Coronary artery (tissue), 2 donors: Measurements from ENCODE around the gene ACO2.
A peak's percentile ranks its signal among the peaks of the same experiment; 100 is the strongest.
"Not testable (repeated sequence)": the region's sequence is repeated elsewhere in the genome, so short reads cannot be mapped to it uniquely, and the experiment has no call there.

Experiments used
- DNase-seq: peaks from one replicate; pipeline ENCODE4 v3.0.0-alpha.2; 2017; ENCODE audit warnings: low spot score
- H3K27ac ChIP-seq, 2 donors: fragments of 200-600 bp; sonication (generic); one replicate each; pipeline ENCODE4 v1.5.1; 2016 to 2019
- H3K4me3 ChIP-seq: fragments of 200-600 bp; sonication (generic); 2 replicates; pipeline ENCODE4 v1.5.1; 2016; ENCODE audit warnings: mild to moderate bottlenecking, moderate library complexity
- CTCF ChIP-seq: fragments of 200-600 bp; sonication (generic); IDR thresholded peaks from one replicate; pipeline ENCODE4 v1.5.1; 2019; ENCODE audit warnings: antibody characterized with exemption

ACO2 gene

GRCh38 chr22:41435560-41435959 is 33.4 kb upstream of the ACO2 start:
- no peak overlapping the region for H3K4me3 ChIP-seq
- no peak for DNase-seq
- H3K27ac ChIP-seq: peak overlapping the region; percentile 37 to 63
- TF ChIP-seq CTCF: no peak

- DNase-seq: no peak
- TF ChIP-seq CTCF: no peak
- H3K27ac ChIP-seq: peak overlapping the region in 1 of 2 donors; percentile 13
- no peak overlapping the region for H3K4me3 ChIP-seq
These were observed 32.4 kb upstream of the ACO2 start for GRCh38 chr22:41436322-41437113.

GRCh38 chr22:41437198-41437597 is 31.7 kb upstream of the ACO2 start:
- DNase-seq: no peak
- Histone ChIP-seq H3K4me3 (no peak overlapping the region), H3K27ac (no peak overlapping the region)
- TF ChIP-seq CTCF: no peak

GRCh38 chr22:41440511-41440910 is 28.4 kb upstream of the ACO2 start:
- not testable (repeated sequence) for H3K27ac ChIP-seq, H3K4me3 ChIP-seq, DNase-seq

GRCh38 chr22:41442240-41442792 is 26.6 kb upstream of the ACO2 start:
- Histone ChIP-seq H3K4me3 (peak overlapping the region; percentile 44), H3K27ac (peak overlapping the region in 1 of 2 donors; percentile 46)
- no peak for TF ChIP-seq CTCF
- no peak for DNase-seq

GRCh38 chr22:41444360-41445128 is 24.4 kb upstream of the ACO2 start:
- peak overlapping the region; percentile 93 to 98 for H3K27ac ChIP-seq
- no peak for TF ChIP-seq CTCF

More at GRCh38 chr22:41444360-41445128, 24.4 kb upstream of the ACO2 start:
- DNase-seq: peak; percentile 95
- peak overlapping the region; percentile 93 for H3K4me3 ChIP-seq
